ENCODE data around the gene NINJ1.
"Not testable (repeated sequence)": the region's sequence is repeated elsewhere in the genome, so short reads cannot be mapped to it uniquely, and the experiment has no call there.

The NINJ1 gene

DNA sequence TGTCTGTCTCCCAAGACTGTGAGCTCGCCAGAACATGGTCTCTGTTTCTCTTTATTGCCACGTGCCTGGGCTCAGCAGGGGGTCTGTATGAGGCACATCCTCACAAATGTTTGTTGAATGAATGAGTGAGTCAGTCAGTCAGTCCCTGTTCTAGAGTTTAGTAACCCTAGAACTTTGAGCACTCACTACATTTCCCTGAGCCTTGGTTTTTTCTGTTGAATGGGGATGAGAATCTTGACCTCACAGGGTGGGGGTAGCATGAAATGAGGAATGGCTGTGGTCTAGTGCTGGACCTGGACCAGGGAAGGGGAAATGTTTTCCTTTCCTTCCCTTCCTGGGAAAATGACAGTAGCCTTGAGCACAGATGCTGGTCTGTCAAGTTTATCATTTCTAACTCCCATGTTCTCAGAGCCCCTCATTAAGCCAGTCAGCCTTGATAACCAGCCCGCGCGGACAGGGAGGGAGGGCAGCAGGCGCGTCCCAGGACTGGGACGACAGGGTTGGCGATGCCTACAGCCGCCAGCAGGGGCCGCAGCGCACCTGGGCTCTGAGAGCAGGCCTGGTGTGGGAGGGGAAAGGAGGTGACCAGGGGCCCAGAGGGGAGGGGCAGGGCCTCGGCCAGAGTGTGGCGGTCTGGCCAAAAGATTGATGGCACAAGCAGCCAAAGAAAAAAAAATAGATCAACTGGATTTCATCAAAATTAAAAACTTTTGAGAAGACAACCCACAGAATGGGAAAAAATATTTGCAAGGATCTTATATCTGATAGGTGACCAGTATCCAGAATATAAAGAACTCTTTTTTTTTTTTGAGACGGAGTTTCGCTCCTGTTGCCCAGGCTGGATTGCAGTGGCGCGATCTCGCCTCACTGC is 25.8 kb upstream of the NINJ1 start:
- DNase-seq, result peak; percentile 17

GRCh38 chr9:93156475-93157008 is 22.5 kb upstream of the NINJ1 start:
- DNase-seq, result no peak

- no peak for DNase-seq
Observed at GRCh38 chr9:93155716-93156474, 21.8 kb upstream of the NINJ1 start.

GRCh38 chr9:93154293-93154903 is 20.3 kb upstream of the NINJ1 start:
- DNase-seq, result no peak

DNA sequence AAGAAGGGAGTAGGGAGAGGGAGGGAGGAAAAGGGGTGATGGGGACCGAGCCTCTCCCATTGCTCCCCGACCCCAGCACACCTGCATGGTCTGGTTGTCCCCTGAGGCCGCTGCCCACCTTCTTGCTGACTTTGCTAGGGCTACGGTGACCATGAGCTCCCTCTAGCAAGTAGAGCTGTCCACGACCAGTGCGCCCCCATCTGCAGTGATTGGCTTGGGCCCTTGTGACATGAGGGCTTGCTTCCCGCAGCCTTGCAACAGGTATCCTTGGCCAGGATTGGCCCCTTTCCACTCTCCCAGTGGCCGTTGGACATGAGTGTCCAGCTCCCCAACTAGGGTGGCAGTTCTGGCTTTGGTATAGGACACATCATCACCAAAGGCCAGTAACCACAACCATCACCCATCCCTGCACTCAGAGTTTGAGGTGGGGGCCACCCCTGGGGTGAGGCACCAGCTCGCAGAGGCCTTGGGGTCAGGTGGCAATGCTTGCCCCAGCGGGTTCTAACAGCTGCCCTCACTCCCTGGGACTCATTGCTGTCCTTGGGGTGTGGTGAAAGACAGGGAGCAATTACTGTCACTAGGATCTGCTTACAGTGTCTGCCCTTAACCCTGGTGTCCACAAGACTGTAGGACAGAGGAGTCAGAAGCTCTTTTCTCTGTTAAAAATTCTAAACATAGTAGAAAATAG is 17.2 kb upstream of the NINJ1 start:
- DNase-seq, result no peak

DNA sequence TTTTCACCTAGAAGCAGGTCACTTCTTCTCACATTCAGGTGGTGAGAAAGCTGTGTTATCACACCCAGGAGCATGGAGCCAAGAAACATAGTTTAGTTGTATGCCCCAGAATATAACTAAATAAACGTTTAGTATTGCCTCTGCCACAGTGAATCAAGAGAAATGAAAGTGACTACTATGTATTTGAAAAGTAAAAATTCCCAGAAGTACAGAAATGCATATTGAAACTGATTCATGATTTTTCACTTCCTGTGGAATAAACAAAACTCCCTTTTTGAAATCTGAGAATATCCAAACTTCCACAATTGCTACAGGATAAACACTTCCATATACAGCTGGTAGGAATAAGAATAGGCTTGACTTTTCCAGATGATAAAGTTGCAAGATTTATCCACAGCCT is 15.3 kb upstream of the NINJ1 start:
- no peak for DNase-seq

GRCh38 chr9:93148721-93149120 is 14.7 kb upstream of the NINJ1 start:
- no peak for DNase-seq

GRCh38 chr9:93147632-93148031 is 13.6 kb upstream of the NINJ1 start:
- no peak for DNase-seq

- not testable (repeated sequence) for DNase-seq
Observed at GRCh38 chr9:93146696-93147095, 12.6 kb upstream of the NINJ1 start.

DNA sequence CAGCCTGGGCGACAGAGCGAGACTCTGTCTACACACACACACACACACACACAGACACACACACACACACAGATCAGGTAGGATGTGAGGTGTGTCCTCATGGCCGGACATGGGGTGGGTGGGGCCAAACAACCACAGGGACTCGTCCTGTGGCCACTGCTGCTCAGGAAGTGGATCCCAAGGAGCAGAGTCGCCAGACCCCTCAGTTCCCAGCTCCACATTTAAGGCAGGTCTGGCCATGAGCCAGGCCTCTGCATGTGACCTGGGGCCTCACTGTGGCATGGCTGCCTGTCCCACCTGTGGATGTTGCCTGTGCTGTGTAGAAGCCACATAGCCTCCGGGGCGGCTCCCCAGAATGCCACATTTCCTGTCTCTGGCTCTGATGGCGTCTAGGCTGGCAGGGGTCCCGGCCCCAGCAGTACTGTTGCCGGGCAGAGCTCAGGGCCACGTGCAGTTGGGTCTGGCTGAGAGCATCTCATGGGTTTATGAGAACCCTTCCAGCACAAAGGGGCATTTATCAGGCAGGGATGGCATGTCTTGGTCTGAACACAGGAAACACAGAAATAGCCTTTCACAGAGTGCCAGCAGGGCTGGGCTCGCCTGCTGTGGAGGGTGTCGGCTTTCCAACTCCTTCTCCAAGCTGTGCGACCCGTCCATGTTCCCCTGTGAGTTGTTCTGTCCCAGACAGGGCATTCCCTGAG is 9.9 kb upstream of the NINJ1 start:
- DNase-seq, result no peak

DNA sequence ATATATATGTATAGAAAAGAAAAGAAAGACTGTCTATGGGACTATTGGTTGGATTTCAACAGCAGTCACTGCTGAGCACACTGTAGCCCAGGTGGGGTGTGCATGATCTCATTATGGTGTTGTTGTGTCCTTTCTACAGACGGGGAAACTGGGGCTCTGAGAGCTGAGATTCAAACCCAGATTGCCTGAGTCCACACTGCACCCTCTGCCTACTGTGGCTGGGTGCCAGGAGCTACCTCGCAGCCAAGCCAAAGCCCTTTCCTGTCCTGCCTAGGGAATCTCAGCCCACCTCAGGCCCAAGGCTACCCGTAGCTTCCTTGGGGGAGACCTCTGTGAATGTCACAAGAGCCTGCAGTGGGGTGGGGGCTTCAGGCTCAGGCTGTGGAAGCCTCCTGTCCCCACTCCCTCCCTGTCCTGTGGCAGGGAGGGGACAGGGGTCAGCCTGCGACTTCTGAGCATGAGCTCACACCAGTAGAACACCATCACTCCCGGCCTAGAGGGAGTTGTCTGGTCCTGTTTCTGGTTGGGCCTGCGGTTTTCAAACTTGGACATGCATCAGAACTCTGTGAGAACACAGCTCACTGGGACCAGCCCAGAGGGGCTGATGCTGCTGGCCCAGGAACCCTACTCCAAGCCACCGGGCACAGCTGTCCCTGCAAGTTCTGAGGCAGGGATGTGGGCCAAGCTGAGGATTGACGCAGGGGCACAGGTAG is 7.9 kb upstream of the NINJ1 start:
- DNase-seq, result no peak

- no peak for DNase-seq
Observed at GRCh38 chr9:93139365-93140182, 5.5 kb upstream of the NINJ1 start.

DNA sequence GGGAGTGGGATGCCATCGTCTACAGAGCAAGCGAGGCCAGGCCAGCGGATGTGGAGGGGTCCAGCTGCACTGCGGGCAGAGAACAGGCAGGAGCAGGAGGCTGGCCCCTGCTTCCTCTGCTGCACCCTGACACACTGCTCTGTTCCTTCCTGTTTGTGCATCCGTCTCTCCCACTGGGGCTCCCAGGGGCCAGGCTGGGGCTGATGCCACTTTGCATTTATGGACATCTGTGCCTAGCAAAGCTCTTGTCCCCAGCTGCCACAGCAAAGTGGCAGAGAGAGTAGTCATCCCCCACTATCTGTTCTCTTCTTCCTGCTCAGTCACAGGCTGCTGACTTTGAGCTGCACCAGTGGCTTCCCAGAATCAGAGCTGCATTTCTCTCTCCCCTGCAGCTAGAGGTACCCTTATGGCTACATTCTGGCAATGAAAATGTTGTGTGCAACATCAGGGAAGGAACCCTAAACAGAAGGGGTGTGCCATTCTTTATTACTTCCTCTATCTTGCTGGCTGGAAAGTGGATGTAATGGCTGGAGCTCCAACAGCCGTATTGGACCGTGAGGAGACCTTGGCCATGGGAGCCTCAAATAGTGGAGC is 4.2 kb upstream of the NINJ1 start:
- no peak for DNase-seq

GRCh38 chr9:93137362-93137761 is 3.3 kb upstream of the NINJ1 start:
- no peak for DNase-seq

DNA sequence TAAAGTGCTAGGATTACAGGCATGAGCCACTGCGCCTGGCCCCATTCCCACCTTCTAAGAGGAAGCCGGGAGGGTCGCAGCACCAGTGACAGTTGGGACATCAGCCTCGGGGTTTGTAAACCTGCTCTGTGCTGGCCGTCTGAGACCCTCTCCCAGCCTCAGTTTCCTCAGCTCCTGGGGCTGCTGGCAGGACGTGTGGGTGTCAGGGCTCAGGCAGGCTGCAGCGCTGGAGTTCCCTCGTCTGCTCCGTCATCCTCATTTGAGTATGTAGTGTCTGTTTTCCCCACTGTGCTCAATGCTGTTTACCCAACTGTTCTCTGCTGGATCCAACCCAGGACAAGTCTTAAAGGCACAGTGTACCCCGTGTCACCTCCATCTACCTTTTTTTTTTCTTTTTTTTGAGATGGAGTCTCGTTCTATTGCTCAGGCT is 2.0 kb upstream of the NINJ1 start:
- DNase-seq, result no peak

GRCh38 chr9:93134740-93135444 is 841 bp upstream of the NINJ1 start:
- no peak for DNase-seq

- DNase-seq, result peak; percentile 12
Observed at GRCh38 chr9:93133681-93134014, 403 bp downstream of the NINJ1 start.

DNA sequence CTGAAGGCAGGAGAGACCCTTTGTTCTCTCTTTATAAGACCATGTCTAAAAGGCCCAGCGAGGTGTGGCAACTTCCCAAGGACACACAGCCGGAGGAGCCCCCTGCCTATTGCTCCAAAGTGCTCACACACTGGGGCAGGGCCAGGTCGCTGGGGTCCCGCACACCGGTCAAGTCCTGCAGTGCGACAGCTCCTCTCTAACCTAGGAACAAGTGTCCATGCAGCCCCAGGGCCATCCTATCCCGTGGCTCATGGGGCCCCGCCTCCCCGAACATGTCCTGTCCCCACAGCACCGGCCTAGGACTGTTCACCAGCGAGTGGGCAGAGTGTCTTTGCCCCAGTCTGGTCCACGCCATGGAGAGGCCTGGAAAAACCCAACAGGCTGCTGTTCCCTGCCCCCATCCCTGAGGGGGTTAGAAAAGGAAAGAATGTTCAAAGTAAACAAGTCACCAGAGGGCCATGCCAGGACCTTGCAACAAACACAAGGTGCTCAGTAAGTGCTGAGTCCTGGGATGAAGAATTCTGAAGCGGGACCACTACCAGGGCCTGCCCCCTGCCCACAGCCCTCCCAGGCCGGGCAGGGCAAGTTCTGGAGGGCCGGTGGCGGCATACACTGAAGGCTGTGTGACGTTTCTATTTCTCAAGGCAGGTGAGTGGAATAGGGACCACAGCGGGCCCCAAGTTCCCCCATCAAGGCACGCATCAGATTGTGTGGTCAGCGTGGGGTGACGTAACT is 938 bp downstream of the NINJ1 start:
- no peak for DNase-seq

All from GOT3 (cell line).